GM12875 (cell line): ENCODE results near the gene PKN3.

ENCODE experiments used
- H3K4me3 ChIP-seq: one replicate; pipeline ENCODE4 v1.5.1; 2011; ENCODE audit warnings: low read depth, low read length, control low read depth
- CTCF ChIP-seq: IDR thresholded peaks from 2 replicates; pipeline ENCODE4 v1.5.1; 2011; ENCODE audit warnings: low read depth, mild to moderate bottlenecking, control low read depth, inconsistent platforms, low read length, moderate library complexity, borderline replicate concordance; ENCODE audit not compliant: insufficient read depth

Gene PKN3

GRCh38 chr9:128724744-128725211 lies 22.5 kb downstream of the PKN3 start:
- H3K4me3 ChIP-seq: peak overlapping the region; percentile 55
- no peak for TF ChIP-seq CTCF

GRCh38 chr9:128727640-128728248 lies 25.4 kb downstream of the PKN3 start:
- H3K4me3 ChIP-seq: no peak overlapping the region
- no peak for TF ChIP-seq CTCF

DNA sequence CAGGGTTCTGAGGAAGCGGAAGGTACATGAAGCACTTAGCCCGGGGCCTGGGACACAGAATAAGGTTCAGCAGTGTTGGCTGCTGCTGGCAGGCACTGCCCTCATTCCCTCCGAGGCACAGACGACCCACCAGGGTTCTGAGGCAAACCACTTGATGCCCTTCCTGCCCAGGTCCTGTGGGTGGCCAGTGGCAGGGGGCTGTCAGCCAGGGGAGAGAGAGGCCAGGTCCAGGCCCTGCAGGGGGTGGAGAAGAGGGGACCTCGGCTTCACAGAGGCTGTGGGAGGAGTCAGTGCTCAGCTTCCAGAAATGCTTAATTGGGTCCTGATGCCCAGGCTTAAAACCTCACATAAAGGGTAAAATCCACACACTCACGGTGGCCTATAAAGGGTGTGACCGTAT lies 26.0 kb downstream of the PKN3 start:
- H3K4me3 ChIP-seq: no peak overlapping the region
- TF ChIP-seq CTCF: no peak

GRCh38 chr9:128729302-128729701 lies 27.0 kb downstream of the PKN3 start:
- no peak for TF ChIP-seq CTCF
- H3K4me3 ChIP-seq: no peak overlapping the region

DNA sequence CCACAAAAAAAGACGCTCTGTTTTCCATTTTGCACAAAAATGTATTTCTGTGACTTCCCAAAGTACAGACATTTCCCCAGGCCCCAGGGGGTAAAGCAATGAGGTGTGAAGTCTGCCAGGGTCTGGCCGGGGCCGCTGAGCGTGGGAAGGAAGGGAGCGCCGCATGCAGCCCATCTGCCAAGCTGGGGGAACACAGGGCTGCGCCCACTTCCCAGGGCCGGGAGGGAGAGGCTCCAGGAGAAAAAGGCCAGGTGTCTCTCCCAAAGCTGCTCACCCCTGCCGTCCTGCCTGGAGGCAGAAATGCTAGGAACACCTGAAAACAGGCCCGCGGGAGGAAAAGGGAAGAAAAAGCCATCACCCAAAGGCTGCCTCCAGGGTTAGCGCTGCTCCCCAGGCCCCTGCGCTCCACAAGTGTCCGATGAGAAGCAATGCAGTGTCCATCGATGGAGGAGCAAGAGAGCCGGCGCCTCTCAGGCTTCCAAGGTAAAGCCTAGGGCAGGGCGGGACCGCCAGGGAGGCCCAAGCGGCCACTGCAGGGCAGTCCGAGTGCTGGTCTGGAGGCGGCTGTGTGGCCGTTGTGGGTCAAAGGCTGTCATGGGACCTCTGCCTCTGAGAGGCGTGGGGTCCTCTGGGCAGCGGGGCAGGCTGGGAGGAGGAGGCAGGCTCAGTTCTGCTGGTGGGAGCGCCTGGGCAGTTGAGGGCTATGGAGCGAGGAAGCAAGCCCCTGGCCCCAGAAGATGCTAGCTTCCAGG lies 27.6 kb downstream of the PKN3 start:
- TF ChIP-seq CTCF: no peak

DNA sequence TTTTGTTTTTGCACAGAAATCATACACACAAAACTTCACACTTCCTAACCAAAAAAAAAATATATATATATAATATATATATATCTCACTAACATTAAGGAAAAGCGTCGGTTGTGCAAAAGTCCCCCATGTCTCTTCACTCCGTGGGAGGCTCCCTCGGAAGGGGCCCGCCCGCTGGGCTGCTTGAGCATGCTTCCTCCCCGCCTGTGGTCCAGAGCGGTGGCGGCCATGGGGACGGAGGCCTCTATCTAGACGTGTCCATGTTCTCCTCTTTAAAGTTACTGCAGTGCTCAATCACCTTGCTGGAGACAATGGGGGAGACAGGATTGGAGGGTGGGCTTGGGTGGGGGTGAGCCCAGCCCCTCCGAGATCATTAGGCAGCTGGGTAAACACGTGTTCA lies 28.8 kb downstream of the PKN3 start:
- no peak overlapping the region for H3K4me3 ChIP-seq
- TF ChIP-seq CTCF: no peak

More for the DNA sequence above, 27.6 kb downstream of the PKN3 start:
- H3K4me3 ChIP-seq: no peak overlapping the region

DNA sequence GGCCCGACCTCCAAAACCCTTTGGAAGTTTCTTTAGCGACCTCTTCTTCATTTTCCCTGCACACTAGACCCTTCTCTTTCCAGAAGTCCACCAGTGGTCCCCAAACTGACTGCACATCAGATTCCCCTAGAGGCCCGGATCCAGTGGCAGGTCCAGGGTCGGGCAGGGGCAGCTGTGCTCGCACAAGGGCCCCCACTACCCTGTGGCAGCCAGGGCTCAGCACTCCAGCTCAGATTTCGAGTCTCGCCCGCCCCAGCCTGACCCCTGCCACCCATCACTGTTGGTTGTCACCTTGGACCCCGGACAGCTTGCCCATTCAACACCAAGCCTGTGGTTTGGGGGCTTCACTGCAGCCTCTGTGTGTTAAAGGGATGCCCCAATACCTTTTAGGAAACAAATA lies 29.4 kb downstream of the PKN3 start:
- no peak for TF ChIP-seq CTCF
- no peak overlapping the region for H3K4me3 ChIP-seq
